Measurements from ENCODE around the gene TK2.

DNA sequence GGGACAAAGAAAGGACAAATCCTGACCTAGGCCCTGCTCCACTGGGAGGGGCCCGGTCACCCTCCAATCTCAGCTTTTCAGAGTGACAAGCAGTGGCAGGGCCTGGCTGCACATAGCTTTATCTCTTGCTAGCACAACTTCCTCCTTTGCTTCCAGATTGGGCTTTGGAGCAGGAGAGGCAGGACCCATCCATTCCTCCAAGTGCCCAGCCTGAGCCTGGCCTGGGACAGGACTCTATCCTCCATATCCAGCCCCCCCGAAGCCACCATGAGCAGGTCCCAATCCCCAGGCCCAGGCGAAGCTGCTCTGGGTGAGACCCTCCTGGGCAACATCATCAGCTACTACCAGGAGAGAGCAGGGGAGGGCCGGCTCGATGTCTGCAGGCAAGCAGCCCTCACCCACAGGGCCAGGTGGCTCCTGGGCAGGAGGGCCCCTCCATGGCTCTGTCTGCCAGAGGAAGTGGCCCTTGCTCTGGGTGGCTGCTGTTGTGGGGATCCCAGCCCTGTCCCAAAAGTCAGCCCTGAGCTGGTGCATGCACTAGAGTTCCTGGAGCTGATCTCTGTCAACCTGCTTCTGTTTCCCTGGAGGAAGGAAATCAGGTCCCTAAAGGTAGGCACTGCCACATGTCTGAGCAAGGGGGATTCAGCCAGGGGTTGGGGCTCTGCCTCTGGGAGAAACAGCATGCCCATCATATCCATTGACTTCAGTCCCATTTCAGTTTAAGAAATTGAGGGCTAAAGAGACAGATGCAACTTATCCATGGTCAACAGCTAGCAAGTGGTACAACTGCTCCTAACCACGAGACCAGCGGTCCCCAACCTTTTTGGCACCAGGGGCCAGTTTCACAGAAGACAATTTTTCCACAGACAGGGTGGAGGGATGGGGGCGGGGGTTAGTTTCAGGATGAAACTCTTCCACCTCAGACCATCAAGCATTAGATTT lies 58.9 kb downstream of the TK2 start:
- TF ChIP-seq, protein P1, sequence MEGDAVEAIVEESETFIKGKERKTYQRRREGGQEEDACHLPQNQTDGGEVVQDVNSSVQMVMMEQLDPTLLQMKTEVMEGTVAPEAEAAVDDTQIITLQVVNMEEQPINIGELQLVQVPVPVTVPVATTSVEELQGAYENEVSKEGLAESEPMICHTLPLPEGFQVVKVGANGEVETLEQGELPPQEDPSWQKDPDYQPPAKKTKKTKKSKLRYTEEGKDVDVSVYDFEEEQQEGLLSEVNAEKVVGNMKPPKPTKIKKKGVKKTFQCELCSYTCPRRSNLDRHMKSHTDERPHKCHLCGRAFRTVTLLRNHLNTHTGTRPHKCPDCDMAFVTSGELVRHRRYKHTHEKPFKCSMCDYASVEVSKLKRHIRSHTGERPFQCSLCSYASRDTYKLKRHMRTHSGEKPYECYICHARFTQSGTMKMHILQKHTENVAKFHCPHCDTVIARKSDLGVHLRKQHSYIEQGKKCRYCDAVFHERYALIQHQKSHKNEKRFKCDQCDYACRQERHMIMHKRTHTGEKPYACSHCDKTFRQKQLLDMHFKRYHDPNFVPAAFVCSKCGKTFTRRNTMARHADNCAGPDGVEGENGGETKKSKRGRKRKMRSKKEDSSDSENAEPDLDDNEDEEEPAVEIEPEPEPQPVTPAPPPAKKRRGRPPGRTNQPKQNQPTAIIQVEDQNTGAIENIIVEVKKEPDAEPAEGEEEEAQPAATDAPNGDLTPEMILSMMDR (IDR thresholded peaks at IDR 0.05), result no peak
- no peak for TF ChIP-seq POLR2A (IDR thresholded peaks at IDR 0.05)
